ENCODE data around the gene ARHGAP32.

The ARHGAP32 gene

DNA sequence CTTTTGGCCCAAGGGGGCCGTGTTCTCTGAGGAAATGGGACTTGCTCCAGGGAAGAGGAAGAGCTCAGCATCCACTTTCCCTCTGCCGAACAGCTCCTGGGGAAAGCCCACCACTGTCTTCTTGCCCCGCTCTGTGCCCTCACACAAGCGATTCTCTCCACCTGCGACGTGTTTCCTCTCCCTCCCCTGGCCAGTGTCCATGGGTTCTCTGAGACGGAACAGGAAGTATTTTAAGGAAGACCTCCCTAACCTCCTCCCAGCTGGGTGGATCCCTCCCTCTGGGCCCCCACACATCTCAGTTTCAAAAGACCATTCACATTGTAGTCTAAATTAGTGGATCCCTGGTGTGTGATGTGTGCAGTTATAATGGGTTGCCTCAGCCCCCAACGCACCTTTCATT, 251.0 kb downstream of the ARHGAP32 start:
- TF ChIP-seq POLR2AphosphoS5 (IDR thresholded peaks at IDR 0.05; ENCODE audit: low read depth, low read length) (no peak), POLR2A (IDR thresholded peaks at IDR 0.05; ENCODE audit: low read depth, low read length) (no peak)
- FAIRE-seq = no peak
- no peak for DNase-seq (ENCODE audit: insufficient read length, low spot score)

DNA sequence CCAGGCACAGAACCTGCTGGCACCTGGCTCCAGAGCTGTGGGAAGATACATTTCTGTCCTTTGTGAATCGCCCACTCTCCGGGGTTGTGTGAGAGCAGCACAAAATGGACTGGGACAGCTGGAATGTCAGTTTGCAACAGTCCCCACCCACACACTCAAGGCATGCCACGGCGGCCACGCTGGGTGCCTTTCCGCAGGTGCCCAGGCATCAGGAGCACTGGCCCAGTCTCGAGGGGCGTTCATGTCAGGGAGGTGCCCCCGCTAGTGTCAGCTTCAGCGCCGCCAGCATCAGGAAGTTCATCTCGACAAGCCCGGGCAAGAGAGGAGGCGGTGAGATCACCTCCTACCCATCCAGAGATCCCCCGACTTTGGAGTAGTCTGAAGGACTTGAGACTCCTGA, 251.5 kb downstream of the ARHGAP32 start:
- FAIRE-seq (no peak), DNase-seq (ENCODE audit: insufficient read length, low spot score) (no peak)
- no peak for TF ChIP-seq SPI1 (IDR thresholded peaks at IDR 0.05; ENCODE audit: low read depth, low read length)
- no peak for TF ChIP-seq POLR2A (IDR thresholded peaks at IDR 0.05; ENCODE audit: low read depth, low read length)
- TF ChIP-seq PAX5 (IDR thresholded peaks at IDR 0.05; ENCODE audit: insufficient read depth, low read length, severe bottlenecking) = no peak
- TF ChIP-seq POLR2AphosphoS5 (IDR thresholded peaks at IDR 0.05; ENCODE audit: low read depth, low read length) = no peak
- TF ChIP-seq TAF1 (IDR thresholded peaks at IDR 0.05; ENCODE audit: low read depth, low read length) = no peak
- TF ChIP-seq POU2F2 (IDR thresholded peaks at IDR 0.05; ENCODE audit: low read depth, low read length) = no peak

DNA sequence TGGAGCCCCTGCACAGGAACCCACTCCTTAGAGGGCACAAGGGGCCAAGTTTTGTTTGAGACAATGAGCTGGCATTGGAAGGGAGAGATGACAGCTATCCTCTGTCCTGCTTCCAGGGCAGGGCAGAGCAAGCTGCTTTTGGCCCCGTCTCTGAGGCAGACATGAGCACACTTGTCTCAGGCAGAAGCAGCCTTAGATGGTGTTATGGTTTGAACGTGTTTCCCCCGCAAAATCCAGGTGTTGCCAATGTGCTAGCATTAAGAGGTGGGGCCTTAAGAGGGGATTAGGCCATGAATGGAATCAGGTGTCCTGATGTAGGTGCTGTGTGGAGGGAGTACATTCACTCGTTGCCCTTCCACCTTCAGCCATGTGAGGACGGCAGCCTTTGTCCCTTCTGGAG, 252.0 kb downstream of the ARHGAP32 start:
- TF ChIP-seq POLR2A (IDR thresholded peaks at IDR 0.05; ENCODE audit: low read depth, low read length) = no peak
- TF ChIP-seq POU2F2 (IDR thresholded peaks at IDR 0.05; ENCODE audit: low read depth, low read length) = no peak
- no peak for TF ChIP-seq POLR2AphosphoS5 (IDR thresholded peaks at IDR 0.05; ENCODE audit: low read depth, low read length)
- no peak for TF ChIP-seq PAX5 (IDR thresholded peaks at IDR 0.05; ENCODE audit: insufficient read depth, low read length, severe bottlenecking)
- no peak for TF ChIP-seq TAF1 (IDR thresholded peaks at IDR 0.05; ENCODE audit: low read depth, low read length)
- no peak for TF ChIP-seq SPI1 (IDR thresholded peaks at IDR 0.05; ENCODE audit: low read depth, low read length)
- no peak for FAIRE-seq
- DNase-seq (ENCODE audit: insufficient read length, low spot score) = no peak

DNA sequence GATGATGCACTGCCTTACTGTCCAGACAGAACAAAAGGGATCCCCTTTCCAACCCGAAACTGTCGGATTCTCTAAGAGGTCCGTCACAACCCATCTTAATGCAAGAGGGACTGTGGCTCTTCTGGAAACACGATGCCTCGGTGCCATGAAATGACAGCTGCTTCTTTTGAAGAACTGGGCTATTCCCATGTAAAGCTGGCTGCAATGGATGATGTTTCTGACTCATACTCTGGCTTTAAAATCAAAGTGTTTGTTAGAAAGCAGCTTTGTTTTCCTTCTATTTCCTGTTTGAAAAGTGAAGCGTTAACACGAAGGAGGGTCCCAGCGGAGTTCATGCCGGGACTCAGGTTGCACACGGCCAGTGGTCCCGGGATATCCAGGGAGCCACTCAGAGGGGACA, 252.5 kb downstream of the ARHGAP32 start:
- FAIRE-seq (no peak), DNase-seq (ENCODE audit: insufficient read length, low spot score) (no peak)
- TF ChIP-seq TAF1 (IDR thresholded peaks at IDR 0.05; ENCODE audit: low read depth, low read length) (no peak), PAX5 (IDR thresholded peaks at IDR 0.05; ENCODE audit: insufficient read depth, low read length, severe bottlenecking) (no peak), SPI1 (IDR thresholded peaks at IDR 0.05; ENCODE audit: low read depth, low read length) (no peak), POLR2A (IDR thresholded peaks at IDR 0.05; ENCODE audit: low read depth, low read length) (no peak), POLR2AphosphoS5 (IDR thresholded peaks at IDR 0.05; ENCODE audit: low read depth, low read length) (no peak), POU2F2 (IDR thresholded peaks at IDR 0.05; ENCODE audit: low read depth, low read length) (no peak)

DNA sequence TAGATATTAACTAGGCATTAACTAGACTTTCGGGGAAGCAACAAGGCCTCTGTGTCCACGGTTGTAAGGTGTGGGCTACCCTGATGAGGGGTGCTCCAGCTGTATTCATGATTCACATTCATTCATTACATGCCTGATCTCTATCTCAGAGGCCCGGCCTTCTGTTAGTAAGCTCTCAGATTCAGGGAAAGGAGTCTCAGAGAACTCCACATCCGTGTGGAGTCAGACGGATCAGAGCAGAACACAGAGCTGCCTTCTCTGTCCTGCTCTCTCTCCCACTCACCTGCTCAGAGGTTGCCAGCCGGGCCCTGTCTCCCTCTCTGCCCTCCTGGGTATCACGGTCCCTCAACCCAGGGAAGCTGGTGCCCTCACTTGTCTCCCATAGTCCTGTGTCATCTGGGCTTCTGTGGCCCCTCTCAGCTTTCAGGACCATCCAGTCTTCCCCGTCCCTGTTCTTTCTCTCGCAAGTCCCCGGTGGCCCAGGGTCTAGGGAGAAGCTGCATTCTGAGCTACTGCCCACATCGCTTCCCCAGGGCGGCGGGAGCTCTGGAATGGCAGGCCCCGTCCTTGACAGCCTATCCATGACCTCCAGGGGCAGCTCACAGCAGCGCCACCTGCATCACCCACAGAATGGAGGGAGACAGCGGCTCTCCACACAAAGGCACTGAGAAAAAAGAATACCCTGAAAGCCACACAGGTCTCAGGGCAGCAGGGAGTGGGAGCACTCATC, 253.8 kb downstream of the ARHGAP32 start:
- TF ChIP-seq TAF1 (IDR thresholded peaks at IDR 0.05; ENCODE audit: low read depth, low read length) (no peak), POLR2A (IDR thresholded peaks at IDR 0.05; ENCODE audit: low read depth, low read length) (no peak)
- DNase-seq (ENCODE audit: insufficient read length, low spot score) (no peak), FAIRE-seq (no peak)

DNA sequence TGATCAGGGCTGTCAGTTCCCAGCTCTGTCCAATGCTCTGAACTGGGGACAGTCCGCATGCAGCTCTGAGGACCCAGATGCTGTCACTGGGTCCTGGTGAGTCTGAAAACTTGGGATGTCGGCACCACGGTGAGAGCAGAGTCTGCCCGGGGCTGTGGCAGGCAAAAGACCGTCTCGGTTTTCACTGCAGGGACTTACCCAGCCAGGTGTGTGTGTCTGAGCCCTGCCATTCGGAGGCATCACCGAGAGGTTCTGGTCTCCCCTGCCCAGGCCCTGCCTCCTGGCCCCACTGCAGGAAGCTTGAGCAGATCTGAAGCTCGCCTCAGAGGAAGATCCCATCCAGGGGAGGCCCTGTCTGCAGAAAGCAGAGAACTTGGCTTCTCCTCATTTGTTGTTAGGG, 254.6 kb downstream of the ARHGAP32 start:
- no peak for FAIRE-seq
- TF ChIP-seq POLR2A (IDR thresholded peaks at IDR 0.05; ENCODE audit: low read depth, low read length) = no peak
- no peak for TF ChIP-seq SPI1 (IDR thresholded peaks at IDR 0.05; ENCODE audit: low read depth, low read length)
- TF ChIP-seq PAX5 (IDR thresholded peaks at IDR 0.05; ENCODE audit: insufficient read depth, low read length, severe bottlenecking) = no peak
- no peak for TF ChIP-seq TAF1 (IDR thresholded peaks at IDR 0.05; ENCODE audit: low read depth, low read length)
- no peak for TF ChIP-seq POU2F2 (IDR thresholded peaks at IDR 0.05; ENCODE audit: low read depth, low read length)
- no peak for TF ChIP-seq POLR2AphosphoS5 (IDR thresholded peaks at IDR 0.05; ENCODE audit: low read depth, low read length)
- no peak for DNase-seq (ENCODE audit: insufficient read length, low spot score)

DNA sequence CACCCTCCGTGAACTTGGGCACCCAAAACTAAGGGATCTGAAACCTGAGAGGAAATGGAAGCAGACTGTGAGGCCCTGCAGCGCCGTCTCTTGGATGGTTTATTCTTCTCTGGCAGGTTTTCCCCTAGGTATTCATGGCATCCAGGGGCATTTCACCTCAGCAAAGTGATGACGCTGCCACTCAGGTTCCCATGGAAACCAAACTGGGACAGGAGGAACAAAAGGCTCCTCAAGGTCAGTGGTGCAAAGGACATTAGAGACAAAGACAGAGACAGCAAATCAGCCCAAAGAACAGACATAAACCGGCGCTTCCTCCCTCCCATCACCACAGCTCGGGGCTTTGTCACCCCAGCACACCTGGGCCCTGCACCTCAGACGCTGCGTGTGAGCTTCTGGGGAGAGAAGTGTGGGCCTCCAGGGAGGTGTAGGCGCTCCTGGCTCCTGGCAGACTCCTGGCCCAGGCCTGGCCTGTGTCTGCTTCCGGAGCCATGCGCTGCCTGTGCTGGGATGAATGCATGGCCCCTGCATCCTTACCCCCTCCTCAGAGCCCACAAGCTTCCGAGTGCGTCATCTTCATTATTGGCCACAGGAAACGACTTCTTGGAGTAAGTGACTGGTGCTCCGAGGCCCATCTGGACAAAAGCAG, 255.4 kb downstream of the ARHGAP32 start:
- no peak for DNase-seq (ENCODE audit: insufficient read length, low spot score)
- TF ChIP-seq SPI1 (IDR thresholded peaks at IDR 0.05; ENCODE audit: low read depth, low read length) (no peak), PAX5 (IDR thresholded peaks at IDR 0.05; ENCODE audit: insufficient read depth, low read length, severe bottlenecking) (no peak), POLR2AphosphoS5 (IDR thresholded peaks at IDR 0.05; ENCODE audit: low read depth, low read length) (no peak), TAF1 (IDR thresholded peaks at IDR 0.05; ENCODE audit: low read depth, low read length) (no peak), POLR2A (IDR thresholded peaks at IDR 0.05; ENCODE audit: low read depth, low read length) (no peak), POU2F2 (IDR thresholded peaks at IDR 0.05; ENCODE audit: low read depth, low read length) (no peak)
- FAIRE-seq = no peak

DNA sequence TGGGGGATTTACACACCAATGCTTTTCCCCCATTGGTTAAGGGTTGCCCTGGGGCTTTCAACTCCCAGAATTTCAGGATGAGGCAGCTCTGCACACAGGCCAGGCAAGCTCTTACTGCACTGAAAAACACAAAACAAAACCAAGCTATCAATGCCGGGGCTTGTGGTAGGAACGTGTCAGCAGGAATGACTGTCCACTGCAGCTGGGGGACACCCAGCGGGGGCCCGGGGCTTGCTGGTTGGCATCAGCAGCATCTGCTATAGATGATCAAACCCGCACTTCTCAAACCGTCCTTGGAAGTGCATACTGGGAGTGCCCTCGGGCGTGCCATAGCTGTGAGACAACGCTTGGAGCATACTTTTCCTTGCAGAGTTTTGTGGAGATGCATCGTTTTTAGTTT, 257.2 kb downstream of the ARHGAP32 start:
- TF ChIP-seq POLR2AphosphoS5 (IDR thresholded peaks at IDR 0.05; ENCODE audit: low read depth, low read length) = no peak
- no peak for TF ChIP-seq SPI1 (IDR thresholded peaks at IDR 0.05; ENCODE audit: low read depth, low read length)
- TF ChIP-seq POU2F2 (IDR thresholded peaks at IDR 0.05; ENCODE audit: low read depth, low read length) = no peak
- TF ChIP-seq TAF1 (IDR thresholded peaks at IDR 0.05; ENCODE audit: low read depth, low read length) = no peak
- no peak for TF ChIP-seq PAX5 (IDR thresholded peaks at IDR 0.05; ENCODE audit: insufficient read depth, low read length, severe bottlenecking)
- TF ChIP-seq POLR2A (IDR thresholded peaks at IDR 0.05; ENCODE audit: low read depth, low read length) = no peak
- FAIRE-seq (no peak), DNase-seq (ENCODE audit: insufficient read length, low spot score) (no peak)

DNA sequence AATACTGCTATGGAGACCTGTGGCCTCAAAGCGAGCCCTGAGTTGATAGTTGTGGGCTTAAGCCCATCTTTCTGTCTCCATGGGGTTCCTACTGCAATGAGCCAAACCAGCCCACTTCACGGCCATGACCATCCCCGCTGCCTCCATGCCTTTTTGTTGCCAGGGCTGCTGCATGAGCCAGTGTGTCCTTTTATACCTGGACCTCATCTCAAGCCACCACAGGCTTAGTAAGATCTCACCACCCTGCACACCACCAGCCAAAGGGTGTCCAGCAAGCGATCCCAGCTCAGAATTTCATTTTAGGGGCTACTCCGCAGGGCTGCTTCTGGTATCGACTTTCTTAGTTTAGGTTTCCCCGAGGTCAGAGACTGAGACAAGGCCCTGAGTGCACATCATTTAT, 257.8 kb downstream of the ARHGAP32 start:
- DNase-seq (ENCODE audit: insufficient read length, low spot score) (no peak), FAIRE-seq (no peak)
- no peak for TF ChIP-seq POLR2AphosphoS5 (IDR thresholded peaks at IDR 0.05; ENCODE audit: low read depth, low read length)
- no peak for TF ChIP-seq PAX5 (IDR thresholded peaks at IDR 0.05; ENCODE audit: insufficient read depth, low read length, severe bottlenecking)
- TF ChIP-seq POLR2A (IDR thresholded peaks at IDR 0.05; ENCODE audit: low read depth, low read length) = no peak
- TF ChIP-seq TAF1 (IDR thresholded peaks at IDR 0.05; ENCODE audit: low read depth, low read length) = no peak
- no peak for TF ChIP-seq POU2F2 (IDR thresholded peaks at IDR 0.05; ENCODE audit: low read depth, low read length)
- TF ChIP-seq SPI1 (IDR thresholded peaks at IDR 0.05; ENCODE audit: low read depth, low read length) = no peak
